ENCODE measurements around the gene CADPS.

DNA sequence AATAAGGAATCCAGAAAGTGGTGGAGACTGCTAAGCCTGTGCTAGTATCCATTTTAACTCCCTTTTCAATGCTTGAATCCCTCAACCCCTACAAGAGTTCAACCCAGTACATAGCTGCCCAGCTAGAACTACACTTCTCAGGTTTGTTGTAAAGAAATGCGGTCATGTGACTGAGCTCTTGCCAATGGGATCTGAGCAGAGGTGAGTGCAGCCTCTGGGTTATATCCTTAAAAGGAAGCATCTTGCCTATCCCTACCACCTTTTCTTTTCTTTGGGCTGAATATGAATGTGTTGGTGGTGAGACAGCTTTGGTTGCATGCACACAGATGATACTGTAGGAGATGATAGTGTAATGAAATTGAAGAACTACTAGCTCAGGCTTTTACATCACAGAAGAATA, 139.7 kb downstream of the CADPS start:
- TF ChIP-seq ARNTL (CRISPR knock-in tag; IDR thresholded peaks at IDR 0.05; ENCODE audit: borderline replicate concordance, low read depth): no peak
- TF ChIP-seq ZFP30 (CRISPR knock-in tag; IDR thresholded peaks at IDR 0.05): no peak
